Endothelial cell of umbilical vein (primary cell): ENCODE results near the gene ZC2HC1B. TPM values are rescaled to one million over a fixed set of nuclear protein-coding genes. Genes with fewer than 3 reads are reported as not detected.

Experiments used
- BruUV-seq: library from RNA; stranded (reverse); fragments of 400-500 nt; replicated peaks from 2 replicates; lab custom pipeline; 2021; lab: Mats Ljungman, UMichigan
- CTCF ChIA-PET: fragments of 300-600, 350-600 bp; sonication (Branson Sonifier 250); formaldehyde crosslinking; loops from one replicate; lab custom pipeline; 2021; ENCODE audit warnings: antibody characterized with exemption, inconsistent platforms; lab: Charles Lee
- POLR2A ChIA-PET: fragments of 300-600, 350-600 bp; sonication (Branson Sonifier 250); formaldehyde crosslinking; loops from one replicate; lab custom pipeline; 2021; ENCODE audit warnings: antibody characterized with exemption, inconsistent platforms; lab: Charles Lee
- DNase-seq: peaks from one replicate; pipeline ENCODE4 v3.0.0-alpha.2; 2011; ENCODE audit warnings: low read depth, low spot score
- FAIRE-seq: peaks from 2 replicates; lab custom pipeline; 2011; peaks lifted over from hg19 to GRCh38; lab: Jason Lieb, UNC
- H2AFZ ChIP-seq: 2 replicates; pipeline ENCODE4 v1.6.0; 2012; ENCODE audit warnings: low read depth, low read length, control low read depth, inconsistent platforms
- H3K27ac ChIP-seq: 2 replicates; pipeline ENCODE4 v1.5.1; 2011; ENCODE audit warnings: low read depth, mild to moderate bottlenecking, control low read depth, low read length, moderate library complexity; ENCODE audit not compliant: insufficient read depth
- H3K27me3 ChIP-seq, 2 experiments: 2 replicates each; pipeline versions ENCODE4 v1.6.0 to v1.6.1; 2011; ENCODE audit warnings: low read length in 2 of 2, mixed read lengths in 1 of 2; ENCODE audit not compliant: control insufficient read depth in 2 of 2, insufficient read depth in 2 of 2
- H3K36me3 ChIP-seq, 2 experiments: 2 replicates in 1 of 2; 3 replicates in 1 of 2; pipeline ENCODE4 v1.5.1; 2011; ENCODE audit warnings: low read length in 2 of 2, mild to moderate bottlenecking in 1 of 2, moderate library complexity in 1 of 2; ENCODE audit not compliant: control insufficient read depth in 2 of 2, insufficient read depth in 2 of 2; ENCODE audit errors: extremely low read depth in 1 of 2
- H3K4me1 ChIP-seq: 3 replicates; pipeline ENCODE4 v1.5.1; 2011; ENCODE audit warnings: mild to moderate bottlenecking, low read length; ENCODE audit not compliant: control insufficient read depth, insufficient read depth; ENCODE audit errors: extremely low read depth
- H3K4me2 ChIP-seq: 2 replicates; pipeline ENCODE4 v1.6.1; 2011; ENCODE audit warnings: low read length, control low read depth, mixed read lengths; ENCODE audit not compliant: insufficient read depth
- H3K4me3 ChIP-seq, 3 experiments: fragments of 200-600 bp in 1 of 3; sonication (generic), shearing (Covaris generic) in 1 of 3; replicated peaks in 1 of 3; 2 replicates each; pipeline ENCODE4 v1.5.1; 2011 to 2016; ENCODE audit warnings: control low read depth in 3 of 3, low read length in 3 of 3, mild to moderate bottlenecking in 2 of 3, inconsistent platforms in 1 of 3, low read depth in 1 of 3, moderate library complexity in 1 of 3; ENCODE audit not compliant: insufficient read depth in 1 of 3
- H3K79me2 ChIP-seq: 2 replicates; pipeline ENCODE4 v1.6.0; 2012; ENCODE audit warnings: low read length, inconsistent platforms; ENCODE audit not compliant: control insufficient read depth, insufficient read depth
- H3K9ac ChIP-seq: replicated peaks from 2 replicates; pipeline ENCODE3; 2011; ENCODE audit warnings: low read length, control low read depth; ENCODE audit not compliant: insufficient read depth; ENCODE audit errors: extremely low read depth
- H3K9me1 ChIP-seq: replicated peaks from 3 replicates; pipeline ENCODE4 v1.6.0; 2011; ENCODE audit warnings: mild to moderate bottlenecking, low read length; ENCODE audit not compliant: control insufficient read depth, insufficient read depth; ENCODE audit errors: extremely low read depth
- H3K9me3 ChIP-seq: replicated peaks from 2 replicates; pipeline ENCODE4 v1.5.1; 2012; ENCODE audit warnings: low read length, inconsistent platforms; ENCODE audit not compliant: control insufficient read depth, insufficient read depth
- H4K20me1 ChIP-seq: replicated peaks from 2 replicates; pipeline ENCODE3; 2011; ENCODE audit warnings: mild to moderate bottlenecking, low read length; ENCODE audit not compliant: control insufficient read depth, insufficient read depth; ENCODE audit errors: extremely low read depth
- EZH2 ChIP-seq: IDR thresholded peaks from 2 replicates; pipeline ENCODE4 v1.6.1; 2012; ENCODE audit warnings: borderline replicate concordance, low read depth, mild to moderate bottlenecking, moderate library complexity, low read length, inconsistent platforms; ENCODE audit not compliant: severe bottlenecking
- FOS ChIP-seq: IDR thresholded peaks from 2 replicates; pipeline ENCODE4 v1.6.1; 2011; ENCODE audit warnings: mild to moderate bottlenecking, low read length, moderate library complexity, borderline replicate concordance; ENCODE audit not compliant: insufficient read depth
- GATA2 ChIP-seq: IDR thresholded peaks from 2 replicates; pipeline ENCODE4 v1.7.0; 2011; ENCODE audit warnings: low read depth, mild to moderate bottlenecking, moderate library complexity, mixed read lengths, low read length; ENCODE audit not compliant: insufficient read length, insufficient read depth
- JUN ChIP-seq: IDR thresholded peaks from 2 replicates; pipeline ENCODE4 v1.6.1; 2011; ENCODE audit warnings: borderline replicate concordance, low read depth; ENCODE audit not compliant: insufficient read length, insufficient read depth
- MYC ChIP-seq: IDR thresholded peaks from one replicate; pipeline ENCODE4 v1.6.1; 2011; ENCODE audit warnings: mild to moderate bottlenecking, low read depth, low read length
- POLR2A ChIP-seq: IDR thresholded peaks from 2 replicates; pipeline ENCODE4 v1.6.1; 2012; ENCODE audit warnings: low read depth, mild to moderate bottlenecking, control low read depth, low read length
- POLR2AphosphoS5 ChIP-seq: IDR thresholded peaks from 2 replicates; pipeline ENCODE4 v1.6.1; 2012; ENCODE audit warnings: low read depth, mild to moderate bottlenecking, control low read depth, low read length, moderate library complexity; ENCODE audit not compliant: insufficient read depth
- dilution Hi-C: fragments of 300-500 bp; cut with MboI; formaldehyde crosslinking; loops from one replicate; pipeline ENCODE4 v1.15.0; 2019; ENCODE audit warnings: low sequenced_read_pairs; ENCODE audit not compliant: extremely low pct_ligation_motif_present
- intact Hi-C: fragments of 100-400 bp; cut with micrococcal nuclease; formaldehyde crosslinking; loops from one replicate; pipeline ENCODE4 v1.10.0; 2022
- polyA plus RNA-seq, 4 experiments: library from polyadenylated mRNA; depleted of rRNA in 3 of 4; stranded (reverse) in 3 of 4; unstranded in 1 of 4; fragments of >200 nt; gene quantifications; 2 replicates each; pipeline versions ENCODE4 v1.2.1 to v1.2.3, GENCODE V29; 2011 to 2012; ENCODE audit warnings: missing spikeins in 1 of 4
- total RNA-seq: library from RNA; stranded (reverse); gene quantifications from 2 replicates; pipeline ENCODE4 v1.2.3, GENCODE V29; 2021
- TF ChIP-seq, protein P1 (sequence below): IDR thresholded peaks from 2 replicates; pipeline ENCODE4 v1.6.1; 2011; ENCODE audit not compliant: insufficient read depth, insufficient read length
- TF ChIP-seq, protein P2 (sequence below), 2 donors: IDR thresholded peaks; 1 replicate in 1 of 2; 2 replicates in 1 of 2; pipeline ENCODE4 v1.5.1; 2011; ENCODE audit warnings: low read length in 2 of 2, mild to moderate bottlenecking in 2 of 2, moderate library complexity in 2 of 2, control low read depth in 1 of 2, inconsistent platforms in 1 of 2, low read depth in 1 of 2; ENCODE audit not compliant: insufficient read depth in 1 of 2; ENCODE audit errors: extremely low read depth in 1 of 2

The ZC2HC1B gene
- total and polyA plus RNA-seq, 2 donors (not counting 3 experiments of a cell fraction or from before 2014, with no cell fraction given) = not detected

GRCh38 chr6:143936347-143936746 lies 72.1 kb downstream of the ZC2HC1B start:
- no peaks in the 10 kb centered on the region for H3K79me2 ChIP-seq
- peaks cover 1 to 7% of the 10 kb centered on the region in 2 experiments for H3K27me3 ChIP-seq
- no peaks in the 10 kb centered on the region for H3K36me3 ChIP-seq
- no peak overlapping the region for H2AFZ ChIP-seq
- ChIA-PET CTCF (no interaction called here), POLR2A (no interaction called here)
- H3K4me1 ChIP-seq = no peaks in the 10 kb centered on the region
- BruUV-seq = no TSS peak
- DNase-seq (no peak), FAIRE-seq (no peak)
- no peak overlapping the region for H3K9ac ChIP-seq
- intact Hi-C loops = no loop called here
- no peak overlapping the region for H3K27ac ChIP-seq
- no peak overlapping the region for H3K4me3 ChIP-seq
- dilution Hi-C loops = no loop called here
- no peaks in the 10 kb centered on the region for H4K20me1 ChIP-seq
- H3K4me2 ChIP-seq = no peak overlapping the region
- H3K9me3 ChIP-seq = no peaks in the 10 kb centered on the region
- TF ChIP-seq GATA2 = no peak
- no peak for TF ChIP-seq EZH2
- TF ChIP-seq, protein P1, sequence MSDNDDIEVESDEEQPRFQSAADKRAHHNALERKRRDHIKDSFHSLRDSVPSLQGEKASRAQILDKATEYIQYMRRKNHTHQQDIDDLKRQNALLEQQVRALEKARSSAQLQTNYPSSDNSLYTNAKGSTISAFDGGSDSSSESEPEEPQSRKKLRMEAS = no peak
- TF ChIP-seq POLR2A = no peak
- TF ChIP-seq MYC = no peak
- TF ChIP-seq POLR2AphosphoS5 = no peak
- TF ChIP-seq JUN = no peak
- TF ChIP-seq, protein P2, sequence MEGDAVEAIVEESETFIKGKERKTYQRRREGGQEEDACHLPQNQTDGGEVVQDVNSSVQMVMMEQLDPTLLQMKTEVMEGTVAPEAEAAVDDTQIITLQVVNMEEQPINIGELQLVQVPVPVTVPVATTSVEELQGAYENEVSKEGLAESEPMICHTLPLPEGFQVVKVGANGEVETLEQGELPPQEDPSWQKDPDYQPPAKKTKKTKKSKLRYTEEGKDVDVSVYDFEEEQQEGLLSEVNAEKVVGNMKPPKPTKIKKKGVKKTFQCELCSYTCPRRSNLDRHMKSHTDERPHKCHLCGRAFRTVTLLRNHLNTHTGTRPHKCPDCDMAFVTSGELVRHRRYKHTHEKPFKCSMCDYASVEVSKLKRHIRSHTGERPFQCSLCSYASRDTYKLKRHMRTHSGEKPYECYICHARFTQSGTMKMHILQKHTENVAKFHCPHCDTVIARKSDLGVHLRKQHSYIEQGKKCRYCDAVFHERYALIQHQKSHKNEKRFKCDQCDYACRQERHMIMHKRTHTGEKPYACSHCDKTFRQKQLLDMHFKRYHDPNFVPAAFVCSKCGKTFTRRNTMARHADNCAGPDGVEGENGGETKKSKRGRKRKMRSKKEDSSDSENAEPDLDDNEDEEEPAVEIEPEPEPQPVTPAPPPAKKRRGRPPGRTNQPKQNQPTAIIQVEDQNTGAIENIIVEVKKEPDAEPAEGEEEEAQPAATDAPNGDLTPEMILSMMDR (IDR thresholded peaks at IDR 0.05; ENCODE audit: extremely low read depth in 1 of 2, insufficient read depth in 1 of 2, low read depth in 1 of 2, low read length in 2 of 2) = no peak
- no peak for TF ChIP-seq FOS
- H3K9me1 ChIP-seq = no peaks in the 10 kb centered on the region
